Measurements from ENCODE around the gene MYO10.

MYO10 gene

GRCh38 chr5:16943846-16944678 is 8.0 kb upstream of the MYO10 start:
- Histone ChIP-seq H3K36me3 (ENCODE audit: insufficient read depth, insufficient read length, low read length) (no peaks in the 10 kb centered on the region), H3K27me3 (ENCODE audit: insufficient read depth, insufficient read length) (peaks cover under 1% of the 10 kb centered on the region), H3K9me3 (ENCODE audit: insufficient read depth, low read length) (peaks cover 10% of the 10 kb centered on the region; the same call in 1 of the 2 replicates), H3K4me3 (ENCODE audit: insufficient read length, low read depth) (no peak overlapping the region), H3K9ac (ENCODE audit: insufficient read length, low read depth) (no peak overlapping the region), H3K4me1 (ENCODE audit: insufficient read depth, insufficient read length) (no peaks in the 10 kb centered on the region)
- DNase-seq (ENCODE audit: low read depth, low spot score), result no peak
- TF ChIP-seq ZNF274 (IDR thresholded peaks at IDR 0.05; ENCODE audit: low read depth, low read length) (no peak), SUZ12 (IDR thresholded peaks at IDR 0.05; ENCODE audit: extremely low read depth, insufficient read depth, insufficient read length) (no peak), YY1 (IDR thresholded peaks at IDR 0.05; ENCODE audit: insufficient read depth, insufficient read length) (no peak)

- Histone ChIP-seq H3K27me3 (ENCODE audit: insufficient read depth, insufficient read length) (peaks cover 50% of the 10 kb centered on the region), H3K4me1 (ENCODE audit: insufficient read depth, insufficient read length) (no peaks in the 10 kb centered on the region), H3K36me3 (ENCODE audit: insufficient read depth, insufficient read length, low read length) (peaks cover 1% of the 10 kb centered on the region), H3K4me3 (ENCODE audit: insufficient read length, low read depth) (no peak overlapping the region), H3K9ac (ENCODE audit: insufficient read length, low read depth) (no peak overlapping the region), H3K9me3 (ENCODE audit: insufficient read depth, low read length) (no peaks in the 10 kb centered on the region)
- TF ChIP-seq ZNF274 (IDR thresholded peaks at IDR 0.05; ENCODE audit: low read depth, low read length) (no peak), YY1 (IDR thresholded peaks at IDR 0.05; ENCODE audit: insufficient read depth, insufficient read length) (no peak), SUZ12 (IDR thresholded peaks at IDR 0.05; ENCODE audit: extremely low read depth, insufficient read depth, insufficient read length) (no peak)
- no peak for DNase-seq (ENCODE audit: low read depth, low spot score)
These were observed 1.5 kb upstream of the MYO10 start for GRCh38 chr5:16937503-16938161.

GRCh38 chr5:16936989-16937438 is 926 bp upstream of the MYO10 start:
- H3K36me3 ChIP-seq (ENCODE audit: insufficient read depth, insufficient read length, low read length), result peaks cover 3% of the 10 kb centered on the region
- no peak overlapping the region for H3K9ac ChIP-seq (ENCODE audit: insufficient read length, low read depth)
- peaks cover 50% of the 10 kb centered on the region for H3K27me3 ChIP-seq (ENCODE audit: insufficient read depth, insufficient read length)
- H3K4me3 ChIP-seq (ENCODE audit: insufficient read length, low read depth), result peak overlapping the region; percentile 58
- no peak for DNase-seq (ENCODE audit: low read depth, low spot score)
- TF ChIP-seq SUZ12 (IDR thresholded peaks at IDR 0.05; ENCODE audit: extremely low read depth, insufficient read depth, insufficient read length) (no peak), ZNF274 (IDR thresholded peaks at IDR 0.05; ENCODE audit: low read depth, low read length) (no peak), YY1 (IDR thresholded peaks at IDR 0.05; ENCODE audit: insufficient read depth, insufficient read length) (no peak)
- H3K9me3 ChIP-seq (ENCODE audit: insufficient read depth, low read length), result no peaks in the 10 kb centered on the region
- H3K4me1 ChIP-seq (ENCODE audit: insufficient read depth, insufficient read length), result no peaks in the 10 kb centered on the region

- DNase-seq (ENCODE audit: low read depth, low spot score), result no peak
- no peak for TF ChIP-seq ZNF274 (IDR thresholded peaks at IDR 0.05; ENCODE audit: low read depth, low read length)
- no peak for TF ChIP-seq YY1 (IDR thresholded peaks at IDR 0.05; ENCODE audit: insufficient read depth, insufficient read length)
- TF ChIP-seq SUZ12 (IDR thresholded peaks at IDR 0.05; ENCODE audit: extremely low read depth, insufficient read depth, insufficient read length), result no peak
- peak overlapping the region; percentile 80 for H3K9ac ChIP-seq (ENCODE audit: insufficient read length, low read depth)
- H3K9me3 ChIP-seq (ENCODE audit: insufficient read depth, low read length), result no peaks in the 10 kb centered on the region
- peak overlapping the region; percentile 80 for H3K4me3 ChIP-seq (ENCODE audit: insufficient read length, low read depth)
- peaks cover 54% of the 10 kb centered on the region for H3K27me3 ChIP-seq (ENCODE audit: insufficient read depth, insufficient read length)
- H3K36me3 ChIP-seq (ENCODE audit: insufficient read depth, insufficient read length, low read length), result peaks cover 6% of the 10 kb centered on the region
- H3K4me1 ChIP-seq (ENCODE audit: insufficient read depth, insufficient read length), result peaks cover 4% of the 10 kb centered on the region
These were observed 598 bp downstream of the MYO10 start for GRCh38 chr5:16935231-16936149.

- no peak for DNase-seq (ENCODE audit: low read depth, low spot score)
- Histone ChIP-seq H3K9ac (ENCODE audit: insufficient read length, low read depth) (peak overlapping the region; percentile 80), H3K4me1 (ENCODE audit: insufficient read depth, insufficient read length) (peaks cover 4% of the 10 kb centered on the region), H3K9me3 (ENCODE audit: insufficient read depth, low read length) (no peaks in the 10 kb centered on the region), H3K27me3 (ENCODE audit: insufficient read depth, insufficient read length) (peaks cover 54% of the 10 kb centered on the region), H3K36me3 (ENCODE audit: insufficient read depth, insufficient read length, low read length) (peaks cover 6% of the 10 kb centered on the region), H3K4me3 (ENCODE audit: insufficient read length, low read depth) (peak overlapping the region; percentile 80)
- TF ChIP-seq ZNF274 (IDR thresholded peaks at IDR 0.05; ENCODE audit: low read depth, low read length), result no peak
- no peak for TF ChIP-seq SUZ12 (IDR thresholded peaks at IDR 0.05; ENCODE audit: extremely low read depth, insufficient read depth, insufficient read length)
- TF ChIP-seq YY1 (IDR thresholded peaks at IDR 0.05; ENCODE audit: insufficient read depth, insufficient read length), result no peak
These were observed 1.4 kb downstream of the MYO10 start for GRCh38 chr5:16934677-16935153.

GRCh38 chr5:16934123-16934522 is 2.0 kb downstream of the MYO10 start:
- Histone ChIP-seq H3K36me3 (ENCODE audit: insufficient read depth, insufficient read length, low read length) (peaks cover 6% of the 10 kb centered on the region), H3K4me3 (ENCODE audit: insufficient read length, low read depth) (peak overlapping the region; percentile 80), H3K4me1 (ENCODE audit: insufficient read depth, insufficient read length) (peaks cover 4% of the 10 kb centered on the region), H3K9ac (ENCODE audit: insufficient read length, low read depth) (no peak overlapping the region), H3K27me3 (ENCODE audit: insufficient read depth, insufficient read length) (peaks cover 54% of the 10 kb centered on the region), H3K9me3 (ENCODE audit: insufficient read depth, low read length) (no peaks in the 10 kb centered on the region)
- no peak for TF ChIP-seq ZNF274 (IDR thresholded peaks at IDR 0.05; ENCODE audit: low read depth, low read length)
- no peak for TF ChIP-seq YY1 (IDR thresholded peaks at IDR 0.05; ENCODE audit: insufficient read depth, insufficient read length)
- no peak for TF ChIP-seq SUZ12 (IDR thresholded peaks at IDR 0.05; ENCODE audit: extremely low read depth, insufficient read depth, insufficient read length)
- peak; percentile 62 for DNase-seq (ENCODE audit: low read depth, low spot score)
